Astrocyte (in vitro differentiated cells and primary cell): ENCODE data around the gene FAM3C. TPM values are rescaled to one million over a fixed set of nuclear protein-coding genes. Genes with fewer than 3 reads are reported as not detected.
"Not testable (repeated sequence)": the region's sequence is repeated elsewhere in the genome, so short reads cannot be mapped to it uniquely, and the experiment has no call there.

Experiments
- DNase-seq: peaks from one replicate; pipeline ENCODE4 v3.0.0-alpha.2; 2010; ENCODE audit warnings: low read depth
- FAIRE-seq: peaks from 2 replicates; lab custom pipeline; 2011; peaks lifted over from hg19 to GRCh38; lab: Jason Lieb, UNC
- H2AFZ ChIP-seq: 2 replicates; pipeline ENCODE4 v1.6.0; 2012; ENCODE audit warnings: low read depth, low read length, inconsistent platforms
- H3K27ac ChIP-seq: 2 replicates; pipeline ENCODE4 v1.5.1; 2011; ENCODE audit warnings: low read depth, low read length, inconsistent platforms
- H3K27me3 ChIP-seq: 2 replicates; pipeline ENCODE4 v1.6.0; 2011; ENCODE audit warnings: low read length, inconsistent platforms; ENCODE audit not compliant: insufficient read depth
- H3K36me3 ChIP-seq: 2 replicates; pipeline ENCODE4 v1.5.1; 2011; ENCODE audit warnings: low read length, inconsistent platforms; ENCODE audit not compliant: insufficient read depth
- H3K4me1 ChIP-seq: 2 replicates; pipeline ENCODE4 v1.5.1; 2011; ENCODE audit warnings: low read length, inconsistent platforms; ENCODE audit not compliant: insufficient read depth
- H3K4me2 ChIP-seq: 2 replicates; pipeline ENCODE4 v1.6.0; 2012; ENCODE audit warnings: low read length, inconsistent platforms
- H3K4me3 ChIP-seq: 2 replicates; pipeline ENCODE4 v1.5.1; 2011; ENCODE audit warnings: low read depth, mild to moderate bottlenecking, low read length, inconsistent platforms; ENCODE audit not compliant: insufficient read depth
- H3K79me2 ChIP-seq: 2 replicates; pipeline ENCODE4 v1.6.0; 2012; ENCODE audit warnings: mild to moderate bottlenecking, low read length, inconsistent platforms; ENCODE audit not compliant: insufficient read depth
- H3K9ac ChIP-seq: 2 replicates; pipeline ENCODE4 v1.6.0; 2012; ENCODE audit warnings: mild to moderate bottlenecking, low read length, inconsistent platforms
- H3K9me3 ChIP-seq: 2 replicates; pipeline ENCODE4 v1.5.1; 2012; ENCODE audit warnings: low read depth, mild to moderate bottlenecking, low read length, inconsistent platforms; ENCODE audit not compliant: insufficient read depth
- H4K20me1 ChIP-seq: 2 replicates; pipeline ENCODE4 v1.6.0; 2012; ENCODE audit warnings: low read length, inconsistent platforms; ENCODE audit not compliant: insufficient read depth
- H3K27ac Mint-ChIP-seq: one replicate; pipeline ENCODE4 v1.8.0; 2021; ENCODE audit warnings: mild to moderate bottlenecking, mixed read lengths; ENCODE audit not compliant: unreplicated experiment
- H3K27me3 Mint-ChIP-seq: one replicate; pipeline ENCODE4 v1.8.0; 2021; ENCODE audit warnings: low read depth, mixed read lengths; ENCODE audit not compliant: unreplicated experiment
- H3K36me3 Mint-ChIP-seq: one replicate; pipeline ENCODE4 v1.8.0; 2021; ENCODE audit warnings: low read depth, mixed read lengths; ENCODE audit not compliant: unreplicated experiment
- H3K4me1 Mint-ChIP-seq: one replicate; pipeline ENCODE4 v1.8.0; 2021; ENCODE audit warnings: low read depth, mixed read lengths; ENCODE audit not compliant: unreplicated experiment
- H3K4me3 Mint-ChIP-seq: one replicate; pipeline ENCODE4 v1.8.0; 2021; ENCODE audit warnings: mild to moderate bottlenecking, moderate library complexity, mixed read lengths; ENCODE audit not compliant: unreplicated experiment
- H3K9me3 Mint-ChIP-seq: one replicate; pipeline ENCODE4 v1.8.0; 2021; ENCODE audit warnings: mild to moderate bottlenecking, mixed read lengths; ENCODE audit not compliant: unreplicated experiment
- CTCF ChIP-seq: IDR thresholded peaks from 2 replicates; pipeline ENCODE4 v1.5.1; 2011; ENCODE audit warnings: low read depth, mild to moderate bottlenecking, inconsistent platforms, low read length, moderate library complexity; ENCODE audit not compliant: insufficient read depth
- EZH2 ChIP-seq: IDR thresholded peaks from 2 replicates; pipeline ENCODE4 v1.6.1; 2012; ENCODE audit warnings: mild to moderate bottlenecking, low read length, inconsistent platforms; ENCODE audit not compliant: insufficient read depth
- total RNA-seq: library from RNA; stranded (reverse); gene quantifications from 2 replicates; pipeline ENCODE4 v1.2.1, GENCODE V29; 2021

The FAM3C gene
- total RNA-seq, 1 donor from 2014 or later, result 71.8 TPM

DNA sequence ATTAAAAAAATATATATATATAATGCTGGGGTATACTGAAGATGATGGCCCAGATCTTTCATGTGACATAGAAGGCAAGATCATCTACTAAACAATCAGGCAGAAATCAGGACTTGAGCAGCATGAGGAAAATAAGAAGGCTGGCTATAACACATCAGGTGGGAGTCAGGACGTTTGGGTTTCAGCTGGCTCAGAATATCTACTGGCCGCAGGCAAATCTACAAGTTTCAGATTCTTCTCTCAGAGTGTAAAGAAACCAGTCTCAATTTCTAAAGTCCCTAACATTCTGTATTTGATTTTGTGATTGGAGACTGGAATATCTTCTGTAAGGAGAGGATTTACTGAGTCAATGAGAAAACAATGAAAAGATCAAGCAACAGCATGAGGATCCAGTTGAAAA lies 37.7 kb upstream of the FAM3C start:
- no peaks in the 10 kb centered on the region for H4K20me1 ChIP-seq
- H3K9me3 ChIP-seq, result no peaks in the 10 kb centered on the region
- H3K4me2 ChIP-seq, result no peak overlapping the region
- peaks cover 19% of the 10 kb centered on the region for H3K4me1 Mint-ChIP-seq
- no peaks in the 10 kb centered on the region for H3K36me3 Mint-ChIP-seq
- H3K4me1 ChIP-seq, result peaks cover 6% of the 10 kb centered on the region
- no peak overlapping the region for H3K4me3 Mint-ChIP-seq
- FAIRE-seq, result no peak
- H3K27ac ChIP-seq, result no peak overlapping the region
- no peaks in the 10 kb centered on the region for H3K27me3 ChIP-seq
- H3K27ac Mint-ChIP-seq, result no peak overlapping the region
- H3K27me3 Mint-ChIP-seq, result no peaks in the 10 kb centered on the region
- no peaks in the 10 kb centered on the region for H3K9me3 Mint-ChIP-seq
- H3K9ac ChIP-seq, result no peak overlapping the region
- DNase-seq, result no peak
- TF ChIP-seq EZH2 (no peak), CTCF (no peak)
- H3K79me2 ChIP-seq, result no peaks in the 10 kb centered on the region
- no peaks in the 10 kb centered on the region for H3K36me3 ChIP-seq
- no peak overlapping the region for H3K4me3 ChIP-seq
- H2AFZ ChIP-seq, result no peak overlapping the region

- H3K4me3 ChIP-seq, H4K20me1 ChIP-seq, H3K4me2 ChIP-seq, FAIRE-seq, H3K4me3 Mint-ChIP-seq, H3K9me3 Mint-ChIP-seq, H3K4me1 ChIP-seq, H3K27me3 ChIP-seq, H3K27me3 Mint-ChIP-seq, H3K27ac Mint-ChIP-seq, H3K9me3 ChIP-seq, H3K36me3 Mint-ChIP-seq, H3K9ac ChIP-seq, H3K36me3 ChIP-seq, H3K79me2 ChIP-seq, H2AFZ ChIP-seq, DNase-seq, H3K27ac ChIP-seq: not testable (repeated sequence)
- peaks cover 13% of the 10 kb centered on the region for H3K4me1 Mint-ChIP-seq
These were observed 36.4 kb upstream of the FAM3C start for GRCh38 chr7:121432486-121432885.

DNA sequence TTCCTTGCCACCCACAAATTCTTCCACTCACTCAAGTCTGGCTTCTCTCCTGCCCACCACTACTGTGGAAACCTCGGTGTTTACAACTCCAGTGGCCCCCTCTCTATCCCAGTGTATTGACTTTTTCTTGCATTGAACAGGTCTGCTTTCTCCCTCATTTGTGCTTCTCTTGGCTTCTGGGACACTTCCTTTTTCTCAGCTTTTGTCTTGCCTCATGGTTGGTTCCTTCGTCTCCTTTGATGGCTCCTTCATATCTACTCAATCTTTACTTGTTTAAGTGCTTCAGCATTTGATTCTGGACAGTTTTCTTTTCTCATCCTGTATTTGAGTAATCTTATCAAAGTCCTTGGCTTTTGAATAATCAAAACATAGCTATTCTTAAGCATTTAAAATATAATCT lies 35.9 kb upstream of the FAM3C start:
- Histone ChIP-seq H3K27ac (no peak overlapping the region), H3K9ac (no peak overlapping the region), H3K27me3 (no peaks in the 10 kb centered on the region), H3K36me3 (no peaks in the 10 kb centered on the region), H3K9me3 (no peaks in the 10 kb centered on the region), H4K20me1 (no peaks in the 10 kb centered on the region), H3K4me1 (no peaks in the 10 kb centered on the region), H3K4me3 (no peak overlapping the region), H2AFZ (no peak overlapping the region), H3K79me2 (no peaks in the 10 kb centered on the region), H3K4me2 (no peak overlapping the region)
- Mint-ChIP-seq H3K9me3 (no peaks in the 10 kb centered on the region), H3K27ac (no peak overlapping the region), H3K4me3 (no peak overlapping the region), H3K27me3 (no peaks in the 10 kb centered on the region), H3K4me1 (peaks cover 13% of the 10 kb centered on the region), H3K36me3 (no peaks in the 10 kb centered on the region)
- TF ChIP-seq CTCF (no peak), EZH2 (no peak)
- no peak for DNase-seq
- no peak for FAIRE-seq
